ENCODE measurements around the gene ANO3. TPM values are rescaled to one million over a fixed set of nuclear protein-coding genes. Genes with fewer than 3 reads are reported as not detected.
"Not testable (repeated sequence)": the region's sequence is repeated elsewhere in the genome, so short reads cannot be mapped to it uniquely, and the experiment has no call there.

The ANO3 gene
- total RNA-seq, 1 donor from 2014 or later, result not detected

DNA sequence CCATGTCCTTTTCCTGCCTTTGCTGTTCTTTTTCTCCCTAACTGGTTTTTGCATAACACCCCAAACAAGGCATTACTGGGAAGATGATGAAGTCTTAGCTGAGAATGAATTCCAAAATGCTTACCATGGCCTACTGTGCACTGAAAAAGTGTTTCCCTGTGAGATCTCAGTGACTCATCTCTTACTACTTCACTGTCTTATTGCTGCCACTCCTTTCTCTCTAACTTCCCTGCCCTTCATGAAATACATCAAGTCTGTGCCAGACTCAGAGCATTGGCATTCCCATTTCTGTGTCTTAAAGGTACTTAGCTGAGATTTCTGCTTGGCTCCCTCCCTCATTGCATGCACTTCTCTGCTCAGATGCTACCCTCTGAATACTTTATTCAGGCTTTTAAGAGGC, 289.2 kb downstream of the ANO3 start:
- H3K27me3 ChIP-seq, result no peaks in the 10 kb centered on the region
- no peaks in the 10 kb centered on the region for H3K4me1 ChIP-seq
- H3K9me3 ChIP-seq, result no peaks in the 10 kb centered on the region
- no peaks in the 10 kb centered on the region for H3K36me3 ChIP-seq
- DNase-seq (ENCODE audit: extremely low spot score in 2 of 2), result no peak
- TF ChIP-seq, protein P1, sequence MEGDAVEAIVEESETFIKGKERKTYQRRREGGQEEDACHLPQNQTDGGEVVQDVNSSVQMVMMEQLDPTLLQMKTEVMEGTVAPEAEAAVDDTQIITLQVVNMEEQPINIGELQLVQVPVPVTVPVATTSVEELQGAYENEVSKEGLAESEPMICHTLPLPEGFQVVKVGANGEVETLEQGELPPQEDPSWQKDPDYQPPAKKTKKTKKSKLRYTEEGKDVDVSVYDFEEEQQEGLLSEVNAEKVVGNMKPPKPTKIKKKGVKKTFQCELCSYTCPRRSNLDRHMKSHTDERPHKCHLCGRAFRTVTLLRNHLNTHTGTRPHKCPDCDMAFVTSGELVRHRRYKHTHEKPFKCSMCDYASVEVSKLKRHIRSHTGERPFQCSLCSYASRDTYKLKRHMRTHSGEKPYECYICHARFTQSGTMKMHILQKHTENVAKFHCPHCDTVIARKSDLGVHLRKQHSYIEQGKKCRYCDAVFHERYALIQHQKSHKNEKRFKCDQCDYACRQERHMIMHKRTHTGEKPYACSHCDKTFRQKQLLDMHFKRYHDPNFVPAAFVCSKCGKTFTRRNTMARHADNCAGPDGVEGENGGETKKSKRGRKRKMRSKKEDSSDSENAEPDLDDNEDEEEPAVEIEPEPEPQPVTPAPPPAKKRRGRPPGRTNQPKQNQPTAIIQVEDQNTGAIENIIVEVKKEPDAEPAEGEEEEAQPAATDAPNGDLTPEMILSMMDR (IDR thresholded peaks at IDR 0.05), result no peak
- TF ChIP-seq POLR2AphosphoS5 (IDR thresholded peaks at IDR 0.05; ENCODE audit: insufficient read depth in 1 of 2, low read depth in 1 of 2), result peak in 1 of 2 donors; percentile 14
- H3K27ac ChIP-seq, result no peak overlapping the region
- intact Hi-C loops (cut with DNase I), result no loop called here
- H3K4me3 ChIP-seq, result no peak overlapping the region

GRCh38 chr11:26622181-26622580, 290.3 kb downstream of the ANO3 start:
- H3K27ac ChIP-seq, result no peak overlapping the region
- no peaks in the 10 kb centered on the region for H3K27me3 ChIP-seq
- DNase-seq (ENCODE audit: extremely low spot score in 2 of 2), result no peak
- no peaks in the 10 kb centered on the region for H3K9me3 ChIP-seq
- no peaks in the 10 kb centered on the region for H3K4me1 ChIP-seq
- TF ChIP-seq, protein P1 (IDR thresholded peaks at IDR 0.05), result no peak
- TF ChIP-seq POLR2AphosphoS5 (IDR thresholded peaks at IDR 0.05; ENCODE audit: insufficient read depth in 1 of 2, low read depth in 1 of 2) (no peak), POLR2A (IDR thresholded peaks at IDR 0.05) (no peak)
- no peak overlapping the region for H3K4me3 ChIP-seq
- intact Hi-C loops (cut with DNase I), result no loop called here
- H3K36me3 ChIP-seq, result no peaks in the 10 kb centered on the region

- H3K27ac ChIP-seq, result no peak overlapping the region
These were observed 291.2 kb downstream of the ANO3 start for GRCh38 chr11:26623076-26623659.

DNA sequence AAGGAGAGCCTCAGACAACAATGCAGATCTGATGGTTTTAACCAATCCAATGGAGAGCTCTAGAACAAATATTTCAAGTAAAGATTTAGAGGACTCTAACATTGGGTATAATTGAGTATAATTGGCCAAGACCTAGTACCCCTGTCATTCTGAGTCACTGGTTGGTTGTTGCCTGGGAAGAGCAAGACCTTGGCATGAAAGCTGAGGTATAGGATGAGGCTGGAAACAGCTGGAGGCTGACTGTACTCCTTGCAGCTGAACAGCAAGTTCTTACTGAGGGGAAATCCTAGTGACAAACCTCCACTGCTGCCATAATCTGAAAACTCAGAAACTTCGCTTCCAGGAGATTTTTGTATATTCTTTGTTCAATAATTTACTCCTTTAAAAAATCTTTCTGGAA, 294.4 kb downstream of the ANO3 start:
- H3K27me3 ChIP-seq, result no peaks in the 10 kb centered on the region
- no peak overlapping the region for H3K27ac ChIP-seq
- TF ChIP-seq, protein P1 (IDR thresholded peaks at IDR 0.05), result no peak
- TF ChIP-seq POLR2A (IDR thresholded peaks at IDR 0.05) (no peak), POLR2AphosphoS5 (IDR thresholded peaks at IDR 0.05; ENCODE audit: insufficient read depth in 1 of 2, low read depth in 1 of 2) (no peak)
- intact Hi-C loops (cut with DNase I), result no loop called here
- no peaks in the 10 kb centered on the region for H3K9me3 ChIP-seq
- H3K4me3 ChIP-seq, result no peak overlapping the region
- no peaks in the 10 kb centered on the region for H3K4me1 ChIP-seq
- H3K36me3 ChIP-seq, result no peaks in the 10 kb centered on the region
- no peak for DNase-seq (ENCODE audit: extremely low spot score in 2 of 2)

More at GRCh38 chr11:26623076-26623659, 291.2 kb downstream of the ANO3 start:
- intact Hi-C loops (cut with DNase I), result no loop called here
- no peak for TF ChIP-seq POLR2AphosphoS5 (IDR thresholded peaks at IDR 0.05; ENCODE audit: insufficient read depth in 1 of 2, low read depth in 1 of 2)
- no peak for TF ChIP-seq POLR2A (IDR thresholded peaks at IDR 0.05)
- TF ChIP-seq, protein P1 (IDR thresholded peaks at IDR 0.05), result no peak
- H3K9me3 ChIP-seq, result no peaks in the 10 kb centered on the region
- H3K4me3 ChIP-seq, result no peak overlapping the region
- DNase-seq (ENCODE audit: extremely low spot score in 2 of 2), result no peak
- H3K27me3 ChIP-seq, result no peaks in the 10 kb centered on the region
- no peaks in the 10 kb centered on the region for H3K36me3 ChIP-seq
- no peaks in the 10 kb centered on the region for H3K4me1 ChIP-seq

- H3K36me3 ChIP-seq, result no peaks in the 10 kb centered on the region
- H3K27me3 ChIP-seq, result no peaks in the 10 kb centered on the region
- TF ChIP-seq, protein P1 (IDR thresholded peaks at IDR 0.05), result no peak
- TF ChIP-seq POLR2A (IDR thresholded peaks at IDR 0.05), result no peak
- TF ChIP-seq POLR2AphosphoS5 (IDR thresholded peaks at IDR 0.05; ENCODE audit: insufficient read depth in 1 of 2, low read depth in 1 of 2), result no peak
- H3K4me1 ChIP-seq, result no peaks in the 10 kb centered on the region
- DNase-seq (ENCODE audit: extremely low spot score in 2 of 2), result no peak
- H3K4me3 ChIP-seq, result no peak overlapping the region
- no peaks in the 10 kb centered on the region for H3K9me3 ChIP-seq
- intact Hi-C loops (cut with DNase I), result no loop called here
- H3K27ac ChIP-seq, result no peak overlapping the region
These were observed 300.8 kb downstream of the ANO3 start for GRCh38 chr11:26632691-26633159.

DNA sequence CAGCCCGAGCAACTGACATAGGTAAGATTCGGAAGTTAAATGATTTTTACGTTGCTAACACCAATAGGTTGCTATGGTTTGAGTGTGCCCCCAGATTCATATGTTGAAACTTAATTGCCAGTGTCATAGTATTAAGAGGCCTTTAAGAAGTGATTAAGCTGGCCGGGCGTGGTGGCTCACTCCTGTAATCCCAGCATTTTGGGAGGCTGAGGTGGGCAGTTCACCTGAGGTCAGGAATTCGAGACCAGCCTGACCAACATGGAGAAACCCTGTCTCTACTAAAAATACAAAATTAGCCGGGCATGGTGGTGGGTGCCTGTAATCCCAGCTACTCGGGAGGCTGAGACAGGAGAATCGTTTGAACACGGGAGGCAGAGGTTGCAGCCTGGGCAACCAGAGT, 311.4 kb downstream of the ANO3 start:
- H3K36me3 ChIP-seq; H3K27ac ChIP-seq; DNase-seq (ENCODE audit: extremely low spot score in 2 of 2); H3K9me3 ChIP-seq; H3K4me1 ChIP-seq; H3K27me3 ChIP-seq; H3K4me3 ChIP-seq; intact Hi-C loops (cut with DNase I): not testable (repeated sequence)

Measured in vagina (tissue), 2 donors.